Peyer's patch (tissue), 4 donors: ENCODE data around the gene SDHA. TPM values are rescaled to one million over a fixed set of nuclear protein-coding genes. Genes with fewer than 3 reads are reported as not detected.

Experiments used
- DNase-seq, 3 donors: peaks; one replicate each; pipeline ENCODE4 v3.0.0-alpha.2; 2017 to 2019
- H3K27ac ChIP-seq, 4 donors: fragments of 200-600 bp; sonication (generic); one replicate each; pipeline ENCODE4 v1.5.1; 2016 to 2019
- H3K27me3 ChIP-seq, 2 donors: fragments of 200-600 bp; sonication (generic); one replicate each; pipeline ENCODE4 v1.5.1; 2019
- H3K36me3 ChIP-seq, 3 donors: fragments of 200-600 bp; sonication (generic); one replicate each; pipeline ENCODE4 v1.5.1; 2016 to 2019
- H3K4me1 ChIP-seq, 4 donors: fragments of 200-600 bp; sonication (generic); one replicate each; pipeline ENCODE4 v1.5.1; 2016 to 2019
- H3K4me3 ChIP-seq, 4 donors: fragments of 200-600 bp; sonication (generic); 1 replicate in 3 of 4; 2 replicates in 1 of 4; pipeline ENCODE4 v1.5.1; 2016 to 2019; ENCODE audit warnings: mild to moderate bottlenecking in 1 of 4
- H3K9me3 ChIP-seq, 4 donors: fragments of 200-600 bp; sonication (generic); one replicate each; pipeline ENCODE4 v1.5.1; 2016 to 2019; ENCODE audit warnings: mild to moderate bottlenecking in 1 of 4
- CTCF ChIP-seq, 6 experiments: fragments of 450-650 bp in 4 of 6; fragments of 200-600 bp in 2 of 6; sonication (generic) in 1 of 6; IDR thresholded peaks; one replicate each; pipeline ENCODE4 v1.5.1; 2017 to 2019; ENCODE audit warnings: antibody characterized with exemption in 6 of 6, mild to moderate bottlenecking in 3 of 6, moderate library complexity in 1 of 6
- POLR2A ChIP-seq, 2 donors: fragments of 450-650 bp; IDR thresholded peaks; one replicate each; pipeline ENCODE4 v1.5.1; 2017; ENCODE audit warnings: antibody characterized with exemption in 2 of 2, mild to moderate bottlenecking in 2 of 2, moderate library complexity in 2 of 2
- total RNA-seq, 4 donors: library from RNA; depleted of rRNA; stranded (reverse); fragments of >200 nt; gene quantifications; one replicate each; pipeline ENCODE4 v1.1.0, GENCODE V29; 2016

Gene SDHA
- total RNA-seq, 4 donors from 2014 or later, result 94.9 to 253 (median 207) TPM

GRCh38 chr5:176296-176823 is 41.8 kb upstream of the SDHA start:
- TF ChIP-seq CTCF (IDR thresholded peaks at IDR 0.05) (no peak), POLR2A (IDR thresholded peaks at IDR 0.05) (no peak)
- H3K4me1 ChIP-seq, result no peaks in the 10 kb centered on the region
- H3K36me3 ChIP-seq, result no peaks in the 10 kb centered on the region
- no peak overlapping the region for H3K27ac ChIP-seq
- H3K27me3 ChIP-seq, result no peaks in the 10 kb centered on the region
- H3K4me3 ChIP-seq, result no peak overlapping the region
- H3K9me3 ChIP-seq, result no peaks in the 10 kb centered on the region
- DNase-seq, result no peak

- H3K27me3 ChIP-seq, result no peaks in the 10 kb centered on the region
- no peaks in the 10 kb centered on the region for H3K9me3 ChIP-seq
- H3K36me3 ChIP-seq, result no peaks in the 10 kb centered on the region
- no peaks in the 10 kb centered on the region for H3K4me1 ChIP-seq
- TF ChIP-seq POLR2A (IDR thresholded peaks at IDR 0.05), result no peak
- TF ChIP-seq CTCF (IDR thresholded peaks at IDR 0.05), result no peak
- H3K4me3 ChIP-seq, result no peak overlapping the region
- DNase-seq, result no peak
- no peak overlapping the region for H3K27ac ChIP-seq
Observed at GRCh38 chr5:178110-178509, 40.0 kb upstream of the SDHA start.

GRCh38 chr5:179401-179800 is 38.7 kb upstream of the SDHA start:
- Histone ChIP-seq H3K27ac (no peak overlapping the region), H3K27me3 (no peaks in the 10 kb centered on the region), H3K4me1 (no peaks in the 10 kb centered on the region), H3K36me3 (no peaks in the 10 kb centered on the region), H3K9me3 (no peaks in the 10 kb centered on the region), H3K4me3 (no peak overlapping the region)
- no peak for DNase-seq
- TF ChIP-seq POLR2A (IDR thresholded peaks at IDR 0.05) (no peak), CTCF (IDR thresholded peaks at IDR 0.05) (no peak)

GRCh38 chr5:180286-180918 is 37.7 kb upstream of the SDHA start:
- no peak overlapping the region for H3K27ac ChIP-seq
- H3K4me1 ChIP-seq, result no peaks in the 10 kb centered on the region
- H3K9me3 ChIP-seq, result no peaks in the 10 kb centered on the region
- DNase-seq, result no peak
- TF ChIP-seq CTCF (IDR thresholded peaks at IDR 0.05) (no peak), POLR2A (IDR thresholded peaks at IDR 0.05) (no peak)
- no peaks in the 10 kb centered on the region for H3K36me3 ChIP-seq
- no peaks in the 10 kb centered on the region for H3K27me3 ChIP-seq
- H3K4me3 ChIP-seq, result no peak overlapping the region

GRCh38 chr5:181160-181559 is 37.0 kb upstream of the SDHA start:
- no peak overlapping the region for H3K27ac ChIP-seq
- H3K4me3 ChIP-seq, result no peak overlapping the region
- TF ChIP-seq POLR2A (IDR thresholded peaks at IDR 0.05), result no peak
- TF ChIP-seq CTCF (IDR thresholded peaks at IDR 0.05), result no peak
- H3K4me1 ChIP-seq, result no peaks in the 10 kb centered on the region
- no peak for DNase-seq
- no peaks in the 10 kb centered on the region for H3K36me3 ChIP-seq
- no peaks in the 10 kb centered on the region for H3K27me3 ChIP-seq
- no peaks in the 10 kb centered on the region for H3K9me3 ChIP-seq
